HL-60 (cell line): ENCODE measurements around the gene FBXW9.

Experiments
- CTCF ChIP-seq: IDR thresholded peaks from one replicate; pipeline ENCODE4 v1.5.1; 2011; ENCODE audit warnings: low read length, control low read depth, inconsistent platforms; ENCODE audit not compliant: insufficient read depth
- POLR2AphosphoS5 ChIP-seq: IDR thresholded peaks from 2 replicates; pipeline ENCODE4 v1.6.1; 2012; ENCODE audit warnings: low read depth
- REST ChIP-seq: IDR thresholded peaks from 2 replicates; pipeline ENCODE4 v1.6.1; 2012; ENCODE audit warnings: low read depth; ENCODE audit not compliant: insufficient replicate concordance

- TF ChIP-seq CTCF (no peak), REST (no peak), POLR2AphosphoS5 (0 out of 2 replicates have a peak, but pooled peaks have one; percentile 24)
Measured at GRCh38 chr19:12665671-12666264, 30.7 kb downstream of the FBXW9 start.
